ENCODE results near the gene SUSD4. TPM values are rescaled to one million over a fixed set of nuclear protein-coding genes. Genes with fewer than 3 reads are reported as not detected.
"Not testable (repeated sequence)": the region's sequence is repeated elsewhere in the genome, so short reads cannot be mapped to it uniquely, and the experiment has no call there.

SUSD4 gene
- total RNA-seq, 5 donors from 2014 or later (not counting 1 experiment from before 2014, with no cell fraction given) = 1.3 to 16.7 (median 6.4) TPM

- no peak for DNase-seq
- H3K27ac ChIP-seq (ENCODE audit: low read length) = no peak overlapping the region
- H3K27ac Mint-ChIP-seq = no peak overlapping the region
- no peaks in the 10 kb centered on the region for H3K9me3 ChIP-seq
- H3K27me3 Mint-ChIP-seq = peaks cover 3 to 11% of the 10 kb centered on the region in 2 donors
- WGBS (ENCODE audit: insufficient coverage) = no CpG with 5 or more reads among the region's 3 CpGs
- no peaks in the 10 kb centered on the region for H3K36me3 ChIP-seq (ENCODE audit: control insufficient read depth in 2 of 2, extremely low read depth in 1 of 2, insufficient read depth in 1 of 2, low read length in 1 of 2)
- POLR2A ChIA-PET = no interaction called here
- no peak overlapping the region for H3K4me3 ChIP-seq (ENCODE audit: control insufficient read depth in 1 of 2, extremely low read depth in 1 of 2, low read length in 1 of 2)
- CTCF ChIA-PET = no interaction called here
- peaks cover 0 to 5% of the 10 kb centered on the region in 2 experiments for H3K27me3 ChIP-seq (replicated peaks in 1 of 2; ENCODE audit: control insufficient read depth in 2 of 2, extremely low read depth in 1 of 2, insufficient read depth in 2 of 2, low read length in 1 of 2)
- H3K4me3 Mint-ChIP-seq = no peak overlapping the region
- H3K36me3 Mint-ChIP-seq = no peaks in the 10 kb centered on the region
- peaks cover 13 to 46% (median 24%) of the 10 kb centered on the region in 3 donors for H3K4me1 Mint-ChIP-seq
- peaks cover 0 to 8% (median 0%) of the 10 kb centered on the region in 3 donors for H3K9me3 Mint-ChIP-seq
- H3K4me1 ChIP-seq (ENCODE audit: control insufficient read depth in 1 of 2, extremely low read depth in 1 of 2, insufficient read depth in 2 of 2, low read length in 2 of 2) = peaks cover 0 to 8% of the 10 kb centered on the region in 2 experiments
- no peak for ATAC-seq (replicated peaks in 1 of 4)
Observed at GRCh38 chr1:223403184-223403815, 39.3 kb upstream of the SUSD4 start.

- H3K36me3 ChIP-seq (ENCODE audit: control insufficient read depth in 2 of 2, extremely low read depth in 1 of 2, insufficient read depth in 1 of 2, low read length in 1 of 2) = no peaks in the 10 kb centered on the region
- peaks cover 0 to 8% of the 10 kb centered on the region in 2 experiments for H3K4me1 ChIP-seq (ENCODE audit: control insufficient read depth in 1 of 2, extremely low read depth in 1 of 2, insufficient read depth in 2 of 2, low read length in 2 of 2)
- H3K4me3 Mint-ChIP-seq = no peak overlapping the region
- peaks cover 0 to 5% of the 10 kb centered on the region in 2 experiments for H3K27me3 ChIP-seq (replicated peaks in 1 of 2; ENCODE audit: control insufficient read depth in 2 of 2, extremely low read depth in 1 of 2, insufficient read depth in 2 of 2, low read length in 1 of 2)
- H3K4me3 ChIP-seq (ENCODE audit: control insufficient read depth in 1 of 2, extremely low read depth in 1 of 2, low read length in 1 of 2) = no peak overlapping the region
- 56% methylated on average over 1 of the region's 2 CpGs for WGBS (ENCODE audit: insufficient coverage)
- H3K9me3 Mint-ChIP-seq = peaks cover 0 to 8% (median 0%) of the 10 kb centered on the region in 3 donors
- H3K27ac ChIP-seq (ENCODE audit: low read length) = no peak overlapping the region
- ATAC-seq (replicated peaks in 1 of 4) (no peak), DNase-seq (no peak)
- no peaks in the 10 kb centered on the region for H3K9me3 ChIP-seq
- POLR2A ChIA-PET = no interaction called here
- no peak overlapping the region for H3K27ac Mint-ChIP-seq
- peaks cover 3 to 11% of the 10 kb centered on the region in 2 donors for H3K27me3 Mint-ChIP-seq
- H3K36me3 Mint-ChIP-seq = no peaks in the 10 kb centered on the region
- peaks cover 13 to 46% (median 24%) of the 10 kb centered on the region in 3 donors for H3K4me1 Mint-ChIP-seq
- CTCF ChIA-PET = no interaction called here
Observed at GRCh38 chr1:223402790-223403142, 38.8 kb upstream of the SUSD4 start.

DNA sequence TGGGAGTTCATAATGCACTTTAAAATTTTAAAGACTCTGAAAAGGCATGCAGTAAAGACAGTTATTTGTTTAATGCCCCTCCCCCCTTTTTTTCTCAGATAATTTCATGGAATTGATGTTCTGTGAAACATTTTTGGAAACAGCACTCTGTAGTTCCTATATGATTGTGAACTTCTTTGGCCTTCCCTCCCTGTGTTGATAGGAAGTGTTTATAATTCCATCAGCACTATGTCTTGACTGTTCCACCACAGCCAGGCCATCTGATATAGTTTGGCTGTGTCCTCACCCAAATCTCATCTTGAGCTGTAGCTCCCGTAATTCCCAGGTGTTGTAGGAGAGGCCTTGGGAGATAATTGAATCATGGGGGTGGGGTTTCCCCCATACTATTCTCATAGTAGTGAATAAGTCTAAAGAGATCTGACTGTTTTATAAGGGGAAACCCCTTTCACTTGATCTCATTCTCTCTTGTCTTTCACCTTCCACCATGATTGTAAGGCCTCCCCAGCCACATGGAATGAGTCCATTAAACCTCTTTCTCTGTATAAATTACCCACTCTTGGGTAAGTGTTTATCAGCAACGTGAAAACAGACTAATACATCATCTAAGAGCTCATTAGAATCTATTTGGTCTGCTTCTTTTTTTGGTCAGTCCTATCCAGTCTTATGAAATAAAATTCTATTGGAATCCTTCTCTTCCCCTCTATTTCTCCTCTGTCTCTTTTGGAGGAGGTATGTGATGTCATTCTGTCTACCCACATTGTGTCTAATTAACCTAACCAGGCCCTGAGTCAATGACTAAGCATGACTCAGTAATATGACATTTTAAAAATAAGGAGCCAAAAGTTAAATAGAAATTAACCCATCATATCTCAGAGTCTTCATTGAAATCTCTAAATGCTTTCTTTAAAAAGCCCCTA, 38.2 kb upstream of the SUSD4 start:
- H3K27ac ChIP-seq (ENCODE audit: low read length) = no peak overlapping the region
- H3K4me3 ChIP-seq (ENCODE audit: control insufficient read depth in 1 of 2, extremely low read depth in 1 of 2, low read length in 1 of 2) = no peak overlapping the region
- Mint-ChIP-seq H3K4me1 (peaks cover 13 to 46% (median 24%) of the 10 kb centered on the region in 3 donors), H3K27me3 (peaks cover 3 to 11% of the 10 kb centered on the region in 2 donors), H3K9me3 (peaks cover 0 to 8% (median 0%) of the 10 kb centered on the region in 3 donors), H3K27ac (no peak overlapping the region), H3K4me3 (no peak overlapping the region), H3K36me3 (no peaks in the 10 kb centered on the region)
- H3K36me3 ChIP-seq (ENCODE audit: control insufficient read depth in 2 of 2, extremely low read depth in 1 of 2, insufficient read depth in 1 of 2, low read length in 1 of 2) = no peaks in the 10 kb centered on the region
- ChIA-PET POLR2A (no interaction called here), CTCF (no interaction called here)
- DNase-seq = no peak
- no peaks in the 10 kb centered on the region for H3K9me3 ChIP-seq
- no peak for ATAC-seq (replicated peaks in 1 of 4)
- peaks cover 0 to 8% of the 10 kb centered on the region in 2 experiments for H3K4me1 ChIP-seq (ENCODE audit: control insufficient read depth in 1 of 2, extremely low read depth in 1 of 2, insufficient read depth in 2 of 2, low read length in 2 of 2)
- peaks cover 0 to 5% of the 10 kb centered on the region in 2 experiments for H3K27me3 ChIP-seq (replicated peaks in 1 of 2; ENCODE audit: control insufficient read depth in 2 of 2, extremely low read depth in 1 of 2, insufficient read depth in 2 of 2, low read length in 1 of 2)
- WGBS (ENCODE audit: insufficient coverage) = no CpG with 5 or more reads among the region's 2 CpGs

- H3K36me3 Mint-ChIP-seq; H3K27ac Mint-ChIP-seq; CTCF ChIA-PET; POLR2A ChIA-PET; H3K9me3 ChIP-seq; H3K4me3 Mint-ChIP-seq; H3K36me3 ChIP-seq (ENCODE audit: control insufficient read depth in 2 of 2, extremely low read depth in 1 of 2, insufficient read depth in 1 of 2, low read length in 1 of 2); ATAC-seq (replicated peaks in 1 of 4); H3K4me3 ChIP-seq (ENCODE audit: control insufficient read depth in 1 of 2, extremely low read depth in 1 of 2, low read length in 1 of 2); H3K27me3 Mint-ChIP-seq; H3K4me1 ChIP-seq (ENCODE audit: control insufficient read depth in 1 of 2, extremely low read depth in 1 of 2, insufficient read depth in 2 of 2, low read length in 2 of 2); H3K27ac ChIP-seq (ENCODE audit: low read length); H3K9me3 Mint-ChIP-seq; DNase-seq: not testable (repeated sequence)
- no CpG with 5 or more reads among the region's 6 CpGs for WGBS (ENCODE audit: insufficient coverage)
- peaks cover 6 to 23% (median 10%) of the 10 kb centered on the region in 3 donors for H3K4me1 Mint-ChIP-seq
- peaks cover 0 to 12% of the 10 kb centered on the region in 2 experiments for H3K27me3 ChIP-seq (replicated peaks in 1 of 2; ENCODE audit: control insufficient read depth in 2 of 2, extremely low read depth in 1 of 2, insufficient read depth in 2 of 2, low read length in 1 of 2)
Observed at GRCh38 chr1:223399393-223399792, 35.4 kb upstream of the SUSD4 start.

DNA sequence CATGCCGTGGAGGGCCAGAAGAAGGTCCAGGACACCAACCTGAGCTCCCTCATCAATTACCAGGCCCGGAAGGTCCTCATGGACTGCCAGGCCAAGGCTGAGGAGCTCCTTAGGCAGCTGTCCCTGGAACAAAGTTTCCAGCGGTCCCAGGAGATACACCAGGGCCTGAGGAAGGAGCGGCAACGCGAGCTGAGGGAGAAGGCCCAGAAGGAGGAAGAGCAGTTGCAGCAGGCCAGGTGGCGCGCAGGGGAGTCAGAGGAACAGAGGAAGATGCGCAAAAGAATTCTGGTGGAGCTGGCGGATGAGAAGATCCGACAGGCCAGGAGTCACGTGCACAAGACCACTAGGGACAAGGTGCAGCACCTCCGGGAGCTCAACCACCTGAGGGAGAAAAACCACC, 30.7 kb upstream of the SUSD4 start:
- Histone ChIP-seq H3K36me3 (ENCODE audit: control insufficient read depth in 2 of 2, extremely low read depth in 1 of 2, insufficient read depth in 1 of 2, low read length in 1 of 2) (no peaks in the 10 kb centered on the region), H3K27ac (ENCODE audit: low read length) (no peak overlapping the region), H3K4me1 (ENCODE audit: control insufficient read depth in 1 of 2, extremely low read depth in 1 of 2, insufficient read depth in 2 of 2, low read length in 2 of 2) (peaks cover 6 to 13% of the 10 kb centered on the region in 2 experiments), H3K9me3 (no peaks in the 10 kb centered on the region), H3K27me3 (replicated peaks in 1 of 2; ENCODE audit: control insufficient read depth in 2 of 2, extremely low read depth in 1 of 2, insufficient read depth in 2 of 2, low read length in 1 of 2) (peaks cover 7 to 33% of the 10 kb centered on the region in 2 experiments), H3K4me3 (ENCODE audit: control insufficient read depth in 1 of 2, extremely low read depth in 1 of 2, low read length in 1 of 2) (no peak overlapping the region)
- WGBS (ENCODE audit: insufficient coverage) = 88% methylated on average over 12 of the region's 13 CpGs
- Mint-ChIP-seq H3K9me3 (no peaks in the 10 kb centered on the region), H3K36me3 (no peaks in the 10 kb centered on the region), H3K4me3 (no peak overlapping the region), H3K27me3 (peaks cover 17 to 32% of the 10 kb centered on the region in 2 donors), H3K27ac (no peak overlapping the region), H3K4me1 (peaks cover 0 to 6% (median 3%) of the 10 kb centered on the region in 3 donors)
- ATAC-seq (replicated peaks in 1 of 4) (no peak), DNase-seq (no peak)
- ChIA-PET CTCF (no interaction called here), POLR2A (no interaction called here)

DNA sequence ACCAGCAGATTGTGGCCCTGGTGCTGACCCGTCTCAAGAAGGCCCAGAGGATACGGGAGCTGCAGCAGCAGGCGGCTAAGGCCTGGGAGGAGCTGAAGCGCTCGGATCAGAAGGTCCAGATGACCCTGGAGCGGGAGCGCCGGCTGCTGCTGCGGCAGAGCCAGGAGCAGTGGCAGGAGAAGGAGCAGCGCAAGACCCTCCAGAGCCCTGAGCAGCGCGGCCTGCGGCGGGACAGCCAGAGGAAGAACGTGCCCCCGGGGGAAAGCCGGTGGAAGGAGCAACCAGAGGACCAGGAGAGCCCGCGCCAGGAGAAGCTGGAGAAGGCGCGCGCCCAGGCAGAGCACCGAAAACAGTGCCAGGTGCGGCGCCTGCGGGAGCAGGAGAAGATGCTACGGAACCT, 30.3 kb upstream of the SUSD4 start:
- ChIA-PET CTCF (no interaction called here), POLR2A (no interaction called here)
- peaks cover 6 to 13% of the 10 kb centered on the region in 2 experiments for H3K4me1 ChIP-seq (ENCODE audit: control insufficient read depth in 1 of 2, extremely low read depth in 1 of 2, insufficient read depth in 2 of 2, low read length in 2 of 2)
- Mint-ChIP-seq H3K9me3 (no peaks in the 10 kb centered on the region), H3K36me3 (no peaks in the 10 kb centered on the region), H3K4me3 (no peak overlapping the region), H3K27ac (no peak overlapping the region), H3K4me1 (peaks cover 0 to 6% (median 3%) of the 10 kb centered on the region in 3 donors), H3K27me3 (peaks cover 20 to 36% of the 10 kb centered on the region in 2 donors)
- H3K36me3 ChIP-seq (ENCODE audit: control insufficient read depth in 2 of 2, extremely low read depth in 1 of 2, insufficient read depth in 1 of 2, low read length in 1 of 2) = no peaks in the 10 kb centered on the region
- no peak overlapping the region for H3K4me3 ChIP-seq (ENCODE audit: control insufficient read depth in 1 of 2, extremely low read depth in 1 of 2, low read length in 1 of 2)
- no peak overlapping the region for H3K27ac ChIP-seq (ENCODE audit: low read length)
- ATAC-seq (replicated peaks in 1 of 4) = no peak
- no peak for DNase-seq
- H3K9me3 ChIP-seq = no peaks in the 10 kb centered on the region
- WGBS (ENCODE audit: insufficient coverage) = 93% methylated on average over 27 of the region's 27 CpGs
- H3K27me3 ChIP-seq (replicated peaks in 1 of 2; ENCODE audit: control insufficient read depth in 2 of 2, extremely low read depth in 1 of 2, insufficient read depth in 2 of 2, low read length in 1 of 2) = peaks cover 7 to 33% of the 10 kb centered on the region in 2 experiments
